ENCODE measurements around the gene SLC6A19. TPM values are rescaled to one million over a fixed set of nuclear protein-coding genes. Genes with fewer than 3 reads are reported as not detected.

Gene SLC6A19
- polyA plus RNA-seq, 1 of the 3 experiments (the other 2 are of a cell fraction), result not detected

GRCh38 chr5:1219768-1220100, 18.3 kb downstream of the SLC6A19 start:
- H3K9ac ChIP-seq, result no peak overlapping the region
- H3K9me3 ChIP-seq, result no peaks in the 10 kb centered on the region
- no peaks in the 10 kb centered on the region for H3K79me2 ChIP-seq (ENCODE audit: insufficient read depth)
- WGBS (ENCODE audit: low lambda C conversion rate), result no CpG with 5 or more reads among the region's 11 CpGs
- no peak overlapping the region for H3K4me2 ChIP-seq
- H3K36me3 ChIP-seq (replicated peaks in 1 of 2; ENCODE audit: control insufficient read depth in 1 of 2, insufficient read depth in 2 of 2, low read length in 1 of 2), result no peaks in the 10 kb centered on the region
- H3K4me3 ChIP-seq (ENCODE audit: low read depth in 2 of 2, low read length in 1 of 2), result no peak overlapping the region
- H3K27me3 ChIP-seq (ENCODE audit: insufficient read depth), result no peaks in the 10 kb centered on the region; the same call in 1 of the 2 replicates
- DNase-seq, result no peak
- H3K27ac ChIP-seq (ENCODE audit: low read depth in 2 of 2, low read length in 1 of 2), result no peak overlapping the region
- TF ChIP-seq TAF1 (IDR thresholded peaks at IDR 0.05; ENCODE audit: borderline replicate concordance, low read depth, low read length), result no peak
- TF ChIP-seq NFIC (IDR thresholded peaks at IDR 0.05; ENCODE audit: borderline replicate concordance), result no peak
- TF ChIP-seq REST (IDR thresholded peaks at IDR 0.05; ENCODE audit: low read depth, low read length), result no peak
- no peak for TF ChIP-seq RXRA (IDR thresholded peaks at IDR 0.05; ENCODE audit: borderline replicate concordance, low read depth)
- TF ChIP-seq TCF12 (IDR thresholded peaks at IDR 0.05), result no peak
- no peak for TF ChIP-seq JUND (IDR thresholded peaks at IDR 0.05)
- CTCF ChIA-PET, result interaction anchor here (0.9 kb wide), 1 partner anchor 46 kb away, joined by 3 read pairs; no protein-coding TSS in a partner anchor
- peaks cover 6% of the 10 kb centered on the region for H3F3A ChIP-seq (replicated peaks; ENCODE audit: insufficient read depth)
- H3K4me1 ChIP-seq (ENCODE audit: control insufficient read depth in 1 of 2, insufficient read depth in 2 of 2, low read depth in 1 of 2, low read length in 1 of 2), result no peaks in the 10 kb centered on the region
- H4K20me1 ChIP-seq (ENCODE audit: insufficient read depth), result no peaks in the 10 kb centered on the region
- H3K9me2 ChIP-seq, result no peaks in the 10 kb centered on the region
- no peak overlapping the region for H2AFZ ChIP-seq (ENCODE audit: low read depth)
- POLR2A ChIA-PET, result no interaction called here

- Histone ChIP-seq H3K27me3 (ENCODE audit: insufficient read depth) (no peaks in the 10 kb centered on the region; the same call in 1 of the 2 replicates), H3K36me3 (replicated peaks in 1 of 2; ENCODE audit: control insufficient read depth in 1 of 2, insufficient read depth in 2 of 2, low read length in 1 of 2) (no peaks in the 10 kb centered on the region), H3K4me2 (no peak overlapping the region), H4K20me1 (ENCODE audit: insufficient read depth) (no peaks in the 10 kb centered on the region), H3K27ac (ENCODE audit: low read depth in 2 of 2, low read length in 1 of 2) (no peak overlapping the region), H2AFZ (ENCODE audit: low read depth) (no peak overlapping the region), H3K9me3 (no peaks in the 10 kb centered on the region), H3K4me1 (ENCODE audit: control insufficient read depth in 1 of 2, insufficient read depth in 2 of 2, low read depth in 1 of 2, low read length in 1 of 2) (no peaks in the 10 kb centered on the region), H3K9ac (no peak overlapping the region), H3K9me2 (no peaks in the 10 kb centered on the region), H3K79me2 (ENCODE audit: insufficient read depth) (no peaks in the 10 kb centered on the region), H3F3A (replicated peaks; ENCODE audit: insufficient read depth) (peaks cover 6% of the 10 kb centered on the region), H3K4me3 (ENCODE audit: low read depth in 2 of 2, low read length in 1 of 2) (no peak overlapping the region)
- POLR2A ChIA-PET, result no interaction called here
- WGBS (ENCODE audit: low lambda C conversion rate), result 45% methylated on average over 8 of the region's 9 CpGs
- TF ChIP-seq RFX5 (IDR thresholded peaks at IDR 0.05; ENCODE audit: low read length), result no peak
- TF ChIP-seq PBX3 (IDR thresholded peaks at IDR 0.05), result no peak
- no peak for TF ChIP-seq FOSL2 (IDR thresholded peaks at IDR 0.05; ENCODE audit: borderline replicate concordance, low read depth)
- TF ChIP-seq CHD2 (IDR thresholded peaks at IDR 0.05; ENCODE audit: low read length, partially characterized antibody), result no peak
- TF ChIP-seq RAD21 (IDR thresholded peaks at IDR 0.05; ENCODE audit: low read length), result no peak
- DNase-seq, result no peak
- CTCF ChIA-PET, result no interaction called here
Observed at GRCh38 chr5:1220351-1220750, 19.0 kb downstream of the SLC6A19 start.

Measured in SK-N-SH (cell line).